HL-60 (cell line): ENCODE results near the gene SREBF1.

Source experiments
- CTCF ChIP-seq: IDR thresholded peaks from one replicate; pipeline ENCODE4 v1.5.1; 2011; ENCODE audit warnings: low read length, control low read depth, inconsistent platforms; ENCODE audit not compliant: insufficient read depth
- POLR2AphosphoS5 ChIP-seq: IDR thresholded peaks from 2 replicates; pipeline ENCODE4 v1.6.1; 2012; ENCODE audit warnings: low read depth
- REST ChIP-seq: IDR thresholded peaks from 2 replicates; pipeline ENCODE4 v1.6.1; 2012; ENCODE audit warnings: low read depth; ENCODE audit not compliant: insufficient replicate concordance

- TF ChIP-seq CTCF = no peak
- TF ChIP-seq POLR2AphosphoS5 = no peak
- TF ChIP-seq REST = no peak
These were observed 52.0 kb downstream of the SREBF1 start for GRCh38 chr17:17784657-17785267.
